Kidney tubule cell (primary cell): ENCODE measurements around the gene SPTAN1.
"Not testable (repeated sequence)": the region's sequence is repeated elsewhere in the genome, so short reads cannot be mapped to it uniquely, and the experiment has no call there.

ENCODE experiments used
- DNase-seq: peaks from one replicate; pipeline ENCODE4 v3.0.0-alpha.2; 2018; ENCODE audit warnings: low spot score

Gene SPTAN1

GRCh38 chr9:128552153-128552743 is at the start of gene SPTAN1:
SPTAN1 (plus strand) TSS chr9:128552587; CDS start chr9:128566741, 14,154 bp downstream.
- DNase-seq = peak; percentile 93

GRCh38 chr9:128503415-128503825 is 49.0 kb upstream of the SPTAN1 start:
- DNase-seq = not testable (repeated sequence)

GRCh38 chr9:128503870-128504269 is 48.5 kb upstream of the SPTAN1 start:
- DNase-seq = no peak

- DNase-seq = peak; percentile 93
These were observed 47.6 kb upstream of the SPTAN1 start, which contains the start of gene GLE1 for GRCh38 chr9:128504485-128505413. GLE1 (plus strand) TSS chr9:128504719; CDS start chr9:128504806, 87 bp downstream.

- DNase-seq = peak; percentile 49
These were observed 47.0 kb upstream of the SPTAN1 start for GRCh38 chr9:128505414-128505765.

- DNase-seq = not testable (repeated sequence)
These were observed 46.5 kb upstream of the SPTAN1 start for GRCh38 chr9:128505906-128506305.

- DNase-seq = no peak
These were observed 39.6 kb upstream of the SPTAN1 start for GRCh38 chr9:128512820-128513219.

GRCh38 chr9:128521956-128522355 is 30.4 kb upstream of the SPTAN1 start:
- no peak for DNase-seq

- peak; percentile 49 for DNase-seq
These were observed 29.0 kb upstream of the SPTAN1 start for GRCh38 chr9:128523199-128523925.

GRCh38 chr9:128526720-128527119 is 25.7 kb upstream of the SPTAN1 start:
- no peak for DNase-seq

- DNase-seq = no peak
These were observed 23.8 kb upstream of the SPTAN1 start for GRCh38 chr9:128528445-128529160.

- DNase-seq = no peak
These were observed 23.2 kb upstream of the SPTAN1 start for GRCh38 chr9:128529191-128529590.

- no peak for DNase-seq
These were observed 19.8 kb upstream of the SPTAN1 start for GRCh38 chr9:128532581-128532980.

GRCh38 chr9:128540634-128541360 is 11.6 kb upstream of the SPTAN1 start:
- DNase-seq = no peak

GRCh38 chr9:128546504-128546903 is 5.9 kb upstream of the SPTAN1 start:
- DNase-seq = no peak

GRCh38 chr9:128548876-128549275 is 3.5 kb upstream of the SPTAN1 start:
- DNase-seq = no peak

- no peak for DNase-seq
These were observed 2.2 kb upstream of the SPTAN1 start for GRCh38 chr9:128550226-128550625.

GRCh38 chr9:128550770-128551656 is 1.4 kb upstream of the SPTAN1 start:
- peak; percentile 60 for DNase-seq

GRCh38 chr9:128551657-128552152 is 682 bp upstream of the SPTAN1 start:
- peak; percentile 2 for DNase-seq
